ENCODE measurements around the gene FAAP100. TPM values are rescaled to one million over a fixed set of nuclear protein-coding genes. Genes with fewer than 3 reads are reported as not detected.

FAAP100 gene
- polyA plus RNA-seq, 1 donor from 2014 or later, result 56.3 TPM

DNA sequence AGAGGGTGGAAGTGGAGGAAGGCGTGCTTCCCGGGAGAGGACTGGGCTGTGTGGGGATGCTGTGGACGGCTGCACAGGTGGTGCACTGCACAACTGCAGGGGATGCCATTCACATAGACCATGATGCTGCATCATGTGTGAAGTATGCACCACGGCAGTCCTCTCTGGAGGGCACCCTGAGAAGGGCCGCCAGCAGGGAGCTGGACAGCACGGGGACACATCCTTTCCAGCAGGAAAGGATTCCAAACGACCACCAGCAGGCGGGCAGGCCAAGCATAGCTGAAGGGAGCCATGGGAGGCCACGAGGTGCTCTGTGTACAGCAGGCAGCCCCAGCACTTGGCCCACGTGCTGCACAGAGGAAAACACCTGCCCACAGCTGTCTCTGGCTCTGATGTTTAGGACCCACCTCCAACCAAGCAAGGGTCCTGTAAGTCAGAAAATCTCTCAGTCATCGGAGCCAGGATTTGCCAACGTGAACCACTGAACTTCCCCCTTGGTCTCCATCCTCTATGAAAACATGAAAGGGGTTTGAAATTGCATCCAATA is 49.6 kb downstream of the FAAP100 start:
- Histone ChIP-seq H4K20me1 (ENCODE audit: insufficient read depth) (peaks cover 2% of the 10 kb centered on the region), H2AFZ (ENCODE audit: low read depth, low read length) (no peak overlapping the region), H3K9me2 (ENCODE audit: insufficient read depth, low read length) (no peaks in the 10 kb centered on the region)

DNA sequence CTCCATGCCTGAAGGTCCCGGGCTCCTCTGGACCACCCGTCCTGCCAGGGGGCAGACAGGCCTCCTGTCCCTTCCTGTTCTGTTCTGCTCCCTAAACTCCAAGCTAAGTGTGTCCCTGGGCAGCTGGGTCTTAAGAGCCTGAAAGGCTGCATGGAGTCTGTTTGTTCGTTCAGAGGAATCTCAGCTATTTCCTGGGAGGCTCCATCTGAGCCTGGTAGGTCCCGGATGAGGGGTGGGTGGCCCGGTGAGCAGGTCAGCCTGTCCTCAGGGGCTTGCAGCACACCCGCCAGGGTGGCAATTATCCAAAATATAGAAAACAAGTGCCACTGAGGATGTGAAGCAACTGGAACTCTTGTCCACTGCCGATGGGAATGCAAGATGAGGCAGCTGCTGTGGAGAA is 52.1 kb downstream of the FAAP100 start:
- H3K4me2 ChIP-seq (ENCODE audit: low read length), result no peak overlapping the region

More for the DNA sequence above, 49.6 kb downstream of the FAAP100 start:
- no peaks in the 10 kb centered on the region for H3K27me3 ChIP-seq (ENCODE audit: insufficient read depth, low read depth, low read length)
- H3K4me2 ChIP-seq (ENCODE audit: low read length), result no peak overlapping the region
- no peaks in the 10 kb centered on the region for H3F3A ChIP-seq (ENCODE audit: insufficient read depth, low read length, poor library complexity, severe bottlenecking)
- H3K79me2 ChIP-seq (replicated peaks; ENCODE audit: insufficient read depth, low read length), result peaks cover 6% of the 10 kb centered on the region
- no peaks in the 10 kb centered on the region for H3K9me3 ChIP-seq (ENCODE audit: low read length)
- no peak overlapping the region for H3K4me3 ChIP-seq (ENCODE audit: low read length)
- no peaks in the 10 kb centered on the region for H3K36me3 ChIP-seq (ENCODE audit: insufficient read depth, low read length)
- TF ChIP-seq RAD21 (conservative IDR thresholded peaks at IDR 0.05) (no peak), MXI1 (conservative IDR thresholded peaks at IDR 0.05; ENCODE audit: poor library complexity, severe bottlenecking) (no peak), EP300 (conservative IDR thresholded peaks at IDR 0.05; ENCODE audit: poor library complexity, severe bottlenecking) (no peak)
- TF ChIP-seq, protein P1, sequence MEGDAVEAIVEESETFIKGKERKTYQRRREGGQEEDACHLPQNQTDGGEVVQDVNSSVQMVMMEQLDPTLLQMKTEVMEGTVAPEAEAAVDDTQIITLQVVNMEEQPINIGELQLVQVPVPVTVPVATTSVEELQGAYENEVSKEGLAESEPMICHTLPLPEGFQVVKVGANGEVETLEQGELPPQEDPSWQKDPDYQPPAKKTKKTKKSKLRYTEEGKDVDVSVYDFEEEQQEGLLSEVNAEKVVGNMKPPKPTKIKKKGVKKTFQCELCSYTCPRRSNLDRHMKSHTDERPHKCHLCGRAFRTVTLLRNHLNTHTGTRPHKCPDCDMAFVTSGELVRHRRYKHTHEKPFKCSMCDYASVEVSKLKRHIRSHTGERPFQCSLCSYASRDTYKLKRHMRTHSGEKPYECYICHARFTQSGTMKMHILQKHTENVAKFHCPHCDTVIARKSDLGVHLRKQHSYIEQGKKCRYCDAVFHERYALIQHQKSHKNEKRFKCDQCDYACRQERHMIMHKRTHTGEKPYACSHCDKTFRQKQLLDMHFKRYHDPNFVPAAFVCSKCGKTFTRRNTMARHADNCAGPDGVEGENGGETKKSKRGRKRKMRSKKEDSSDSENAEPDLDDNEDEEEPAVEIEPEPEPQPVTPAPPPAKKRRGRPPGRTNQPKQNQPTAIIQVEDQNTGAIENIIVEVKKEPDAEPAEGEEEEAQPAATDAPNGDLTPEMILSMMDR (IDR thresholded peaks at IDR 0.05; ENCODE audit: poor library complexity, severe bottlenecking), result no peak
- no peak overlapping the region for H3K9ac ChIP-seq (ENCODE audit: low read length)
- H3K27ac ChIP-seq (ENCODE audit: low read length), result no peak overlapping the region

More for the DNA sequence above, 52.1 kb downstream of the FAAP100 start:
- TF ChIP-seq EZH2 (IDR thresholded peaks at IDR 0.05; ENCODE audit: borderline replicate concordance, insufficient read depth, low read length, poor library complexity, severe bottlenecking), result no peak
- no peak for TF ChIP-seq POLR2AphosphoS5 (IDR thresholded peaks at IDR 0.05)
- TF ChIP-seq, protein P1 (IDR thresholded peaks at IDR 0.05; ENCODE audit: poor library complexity, severe bottlenecking), result no peak
- no peak for TF ChIP-seq TAF1 (IDR thresholded peaks at IDR 0.05; ENCODE audit: low read depth)
- no peak for TF ChIP-seq MXI1 (conservative IDR thresholded peaks at IDR 0.05; ENCODE audit: poor library complexity, severe bottlenecking)
- no peak for TF ChIP-seq SMC3 (conservative IDR thresholded peaks at IDR 0.05; ENCODE audit: poor library complexity)
- TF ChIP-seq, protein P2, sequence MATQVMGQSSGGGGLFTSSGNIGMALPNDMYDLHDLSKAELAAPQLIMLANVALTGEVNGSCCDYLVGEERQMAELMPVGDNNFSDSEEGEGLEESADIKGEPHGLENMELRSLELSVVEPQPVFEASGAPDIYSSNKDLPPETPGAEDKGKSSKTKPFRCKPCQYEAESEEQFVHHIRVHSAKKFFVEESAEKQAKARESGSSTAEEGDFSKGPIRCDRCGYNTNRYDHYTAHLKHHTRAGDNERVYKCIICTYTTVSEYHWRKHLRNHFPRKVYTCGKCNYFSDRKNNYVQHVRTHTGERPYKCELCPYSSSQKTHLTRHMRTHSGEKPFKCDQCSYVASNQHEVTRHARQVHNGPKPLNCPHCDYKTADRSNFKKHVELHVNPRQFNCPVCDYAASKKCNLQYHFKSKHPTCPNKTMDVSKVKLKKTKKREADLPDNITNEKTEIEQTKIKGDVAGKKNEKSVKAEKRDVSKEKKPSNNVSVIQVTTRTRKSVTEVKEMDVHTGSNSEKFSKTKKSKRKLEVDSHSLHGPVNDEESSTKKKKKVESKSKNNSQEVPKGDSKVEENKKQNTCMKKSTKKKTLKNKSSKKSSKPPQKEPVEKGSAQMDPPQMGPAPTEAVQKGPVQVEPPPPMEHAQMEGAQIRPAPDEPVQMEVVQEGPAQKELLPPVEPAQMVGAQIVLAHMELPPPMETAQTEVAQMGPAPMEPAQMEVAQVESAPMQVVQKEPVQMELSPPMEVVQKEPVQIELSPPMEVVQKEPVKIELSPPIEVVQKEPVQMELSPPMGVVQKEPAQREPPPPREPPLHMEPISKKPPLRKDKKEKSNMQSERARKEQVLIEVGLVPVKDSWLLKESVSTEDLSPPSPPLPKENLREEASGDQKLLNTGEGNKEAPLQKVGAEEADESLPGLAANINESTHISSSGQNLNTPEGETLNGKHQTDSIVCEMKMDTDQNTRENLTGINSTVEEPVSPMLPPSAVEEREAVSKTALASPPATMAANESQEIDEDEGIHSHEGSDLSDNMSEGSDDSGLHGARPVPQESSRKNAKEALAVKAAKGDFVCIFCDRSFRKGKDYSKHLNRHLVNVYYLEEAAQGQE (IDR thresholded peaks at IDR 0.05; ENCODE audit: borderline replicate concordance), result no peak
- no peak for TF ChIP-seq RAD21 (conservative IDR thresholded peaks at IDR 0.05)
- TF ChIP-seq EP300 (conservative IDR thresholded peaks at IDR 0.05; ENCODE audit: poor library complexity, severe bottlenecking), result no peak
- no peaks in the 10 kb centered on the region for H3K36me3 ChIP-seq (ENCODE audit: insufficient read depth, low read length)
- no peak overlapping the region for H2AFZ ChIP-seq (ENCODE audit: low read depth, low read length)
- peaks cover 2% of the 10 kb centered on the region for H3K79me2 ChIP-seq (replicated peaks; ENCODE audit: insufficient read depth, low read length)
- H3F3A ChIP-seq (ENCODE audit: insufficient read depth, low read length, poor library complexity, severe bottlenecking), result no peaks in the 10 kb centered on the region
- no peak overlapping the region for H3K9ac ChIP-seq (ENCODE audit: low read length)
- H3K27ac ChIP-seq (ENCODE audit: low read length), result no peak overlapping the region
- H4K20me1 ChIP-seq (ENCODE audit: insufficient read depth), result no peaks in the 10 kb centered on the region
- H3K4me3 ChIP-seq (ENCODE audit: low read length), result no peak overlapping the region
- no peaks in the 10 kb centered on the region for H3K9me2 ChIP-seq (ENCODE audit: insufficient read depth, low read length)
- H3K27me3 ChIP-seq (ENCODE audit: insufficient read depth, low read depth, low read length), result no peaks in the 10 kb centered on the region
- no peaks in the 10 kb centered on the region for H3K9me3 ChIP-seq (ENCODE audit: low read length)
